Panc1 (cell line): ENCODE results near the gene PFKM. TPM values are rescaled to one million over a fixed set of nuclear protein-coding genes. Genes with fewer than 3 reads are reported as not detected.
"Not testable (repeated sequence)": the region's sequence is repeated elsewhere in the genome, so short reads cannot be mapped to it uniquely, and the experiment has no call there.

Experiments used
- ATAC-seq: fragments of 200-7000 bp; cut with Tn5 transposase; 2 replicates; pipeline ENCODE4 v1.9.1; 2020; ENCODE audit warnings: mild to moderate bottlenecking, moderate library complexity
- BruUV-seq: library from RNA; stranded (reverse); fragments of 400-500 nt; replicated peaks from 2 replicates; lab custom pipeline; 2021; lab: Mats Ljungman, UMichigan
- CTCF ChIA-PET: fragments of 300-600 bp; sonication (Branson Sonifier 250); formaldehyde crosslinking; loops from one replicate; lab custom pipeline; 2022; ENCODE audit warnings: antibody characterized with exemption; lab: Charles Lee
- POLR2A ChIA-PET: fragments of 300-600 bp; sonication (Branson Sonifier 250); formaldehyde crosslinking; loops from one replicate; lab custom pipeline; 2022; ENCODE audit warnings: antibody characterized with exemption; lab: Charles Lee
- DNase-seq: peaks from one replicate; pipeline ENCODE4 v3.0.0-alpha.2; 2010; ENCODE audit warnings: low read depth, low spot score
- H3K27ac ChIP-seq: 2 replicates; pipeline ENCODE4 v1.5.1; 2011; ENCODE audit warnings: mild to moderate bottlenecking, low read length, inconsistent platforms
- H3K27me3 ChIP-seq: fragments of 200-500 bp; sonication (Bioruptor generic); 2 replicates; pipeline ENCODE4 v1.6.0; 2014; ENCODE audit warnings: low read length, inconsistent platforms; ENCODE audit not compliant: control insufficient read depth, insufficient read depth
- H3K36me3 ChIP-seq: fragments of 200-500 bp; sonication (Bioruptor generic); 2 replicates; pipeline ENCODE4 v1.5.1; 2014; ENCODE audit warnings: inconsistent platforms, mild to moderate bottlenecking, low read length, moderate library complexity; ENCODE audit not compliant: control insufficient read depth, insufficient read depth
- H3K4me1 ChIP-seq: 2 replicates; pipeline ENCODE4 v1.5.1; 2011; ENCODE audit warnings: inconsistent platforms, mild to moderate bottlenecking, low read length, moderate library complexity; ENCODE audit not compliant: control insufficient read depth, insufficient read depth
- H3K4me3 ChIP-seq, 2 experiments: 2 replicates each; pipeline ENCODE4 v1.5.1; 2011 to 2012; ENCODE audit warnings: low read depth in 2 of 2, low read length in 2 of 2, mild to moderate bottlenecking in 2 of 2, inconsistent platforms in 1 of 2, moderate library complexity in 1 of 2
- H3K9me3 ChIP-seq: fragments of 200-500 bp; sonication (Bioruptor generic); 2 replicates; pipeline ENCODE4 v1.5.1; 2014; ENCODE audit warnings: low read depth, mild to moderate bottlenecking, inconsistent platforms, low read length, moderate library complexity; ENCODE audit not compliant: control insufficient read depth, insufficient read depth
- CTCF ChIP-seq: fragments of 450-650 bp; IDR thresholded peaks from 2 replicates; pipeline ENCODE4 v1.5.1; 2017; ENCODE audit warnings: mild to moderate bottlenecking
- POLR2AphosphoS5 ChIP-seq: IDR thresholded peaks from 2 replicates; pipeline ENCODE4 v1.6.1; 2012; ENCODE audit warnings: mild to moderate bottlenecking, low read depth, low read length, moderate library complexity
- REST ChIP-seq, 2 experiments: IDR thresholded peaks; 2 replicates each; pipeline ENCODE4 v1.6.1; 2011 to 2012; ENCODE audit warnings: low read depth in 2 of 2, control low read depth in 1 of 2, low read length in 1 of 2, mild to moderate bottlenecking in 1 of 2, moderate library complexity in 1 of 2; ENCODE audit not compliant: insufficient read depth in 1 of 2
- SIN3A ChIP-seq: IDR thresholded peaks from 2 replicates; pipeline ENCODE4 v1.6.1; 2012; ENCODE audit warnings: low read depth, mild to moderate bottlenecking, low read length, moderate library complexity, borderline replicate concordance; ENCODE audit not compliant: insufficient read depth
- TCF7L2 ChIP-seq: IDR thresholded peaks from 2 replicates; pipeline ENCODE4 v1.6.1; 2011; ENCODE audit warnings: mild to moderate bottlenecking, low read depth, low read length, inconsistent platforms
- in situ Hi-C: cut with HindIII; loops from 2 replicates; pipeline ENCODE4 v1.10.0; 2016; ENCODE audit warnings: low sequenced_read_pairs, low pct_unique_long_range_greater_than_20kb
- intact Hi-C: fragments of 100-400 bp; cut with micrococcal nuclease; formaldehyde crosslinking; loops from one replicate; pipeline ENCODE4 v1.10.0; 2022; ENCODE audit not compliant: unreplicated experiment
- total RNA-seq: library from RNA; stranded (reverse); gene quantifications from one replicate; pipeline ENCODE4 v1.2.1, GENCODE V29; 2021; ENCODE audit not compliant: unreplicated experiment

PFKM gene
- total RNA-seq, 1 experiment from 2014 or later = 56.1 TPM

GRCh38 chr12:48109424-48109823, 9.7 kb upstream of the PFKM start:
- Histone ChIP-seq H3K27me3 (no peaks in the 10 kb centered on the region), H3K36me3 (peaks cover 8% of the 10 kb centered on the region; the same call in 1 of the 2 replicates), H3K9me3 (no peaks in the 10 kb centered on the region), H3K4me1 (peaks cover 9% of the 10 kb centered on the region), H3K27ac (no peak overlapping the region), H3K4me3 (no peak overlapping the region)
- ChIA-PET CTCF (no interaction called here), POLR2A (no interaction called here)
- TF ChIP-seq POLR2AphosphoS5 (no peak), SIN3A (no peak), CTCF (no peak), REST (IDR thresholded peaks at IDR 0.05; ENCODE audit: insufficient read depth in 1 of 2, low read depth in 2 of 2, low read length in 1 of 2) (no peak), TCF7L2 (no peak)
- in situ Hi-C loops = no loop called here
- ATAC-seq = no peak
- no TSS peak for BruUV-seq
- intact Hi-C loops = loop anchor here (10.0 kb wide), 1 partner anchor 45 kb away; the partner anchor contains the start of gene ASB8
- no peak for DNase-seq

- peaks cover 8% of the 10 kb centered on the region; the same call in 1 of the 2 replicates for H3K4me1 ChIP-seq
- H3K27me3 ChIP-seq = no peaks in the 10 kb centered on the region
- BruUV-seq = no TSS peak
- H3K36me3 ChIP-seq = no peaks in the 10 kb centered on the region
- ChIA-PET CTCF (no interaction called here), POLR2A (interaction anchor here (0.5 kb wide), 1 partner anchor 25 kb away, joined by 15 read pairs; no protein-coding TSS in a partner anchor)
- H3K9me3 ChIP-seq = no peaks in the 10 kb centered on the region
- ATAC-seq (no peak), DNase-seq (no peak)
- in situ Hi-C loops = no loop called here
- TF ChIP-seq POLR2AphosphoS5 (no peak), REST (IDR thresholded peaks at IDR 0.05; ENCODE audit: insufficient read depth in 1 of 2, low read depth in 2 of 2, low read length in 1 of 2) (no peak), TCF7L2 (no peak), CTCF (no peak), SIN3A (no peak)
- no peak overlapping the region for H3K27ac ChIP-seq
- no peak overlapping the region for H3K4me3 ChIP-seq
- intact Hi-C loops = no loop called here
Observed at GRCh38 chr12:48110691-48111311, 8.4 kb upstream of the PFKM start.

- H3K4me1 ChIP-seq, in situ Hi-C loops, H3K36me3 ChIP-seq, H3K27ac ChIP-seq, H3K9me3 ChIP-seq, intact Hi-C loops, POLR2A ChIA-PET, CTCF ChIA-PET, ATAC-seq, DNase-seq, H3K27me3 ChIP-seq, H3K4me3 ChIP-seq, BruUV-seq: not testable (repeated sequence)
Observed at GRCh38 chr12:48111312-48111693, 7.9 kb upstream of the PFKM start.
